ENCODE measurements around the gene CTAGE9. TPM values are rescaled to one million over a fixed set of nuclear protein-coding genes. Genes with fewer than 3 reads are reported as not detected.
"Not testable (repeated sequence)": the region's sequence is repeated elsewhere in the genome, so short reads cannot be mapped to it uniquely, and the experiment has no call there.

CTAGE9 gene
- not detected for total RNA-seq

- DNase-seq; CTCF ChIA-PET; H3K27me3 Mint-ChIP-seq; H3K36me3 Mint-ChIP-seq; ATAC-seq; H3K4me3 Mint-ChIP-seq; H3K27ac Mint-ChIP-seq; H3K4me1 Mint-ChIP-seq; H3K9me3 Mint-ChIP-seq (ENCODE audit: low read depth): not testable (repeated sequence)
Measured at GRCh38 chr6:131710917-131711316, at the start of gene CTAGE9. CTAGE9 (minus strand) TSS chr6:131711017; CDS start chr6:131711017, 0 bp downstream.

GRCh38 chr6:131758920-131759319 lies 48.1 kb upstream of the CTAGE9 start:
- ATAC-seq (no peak), DNase-seq (no peak)
- Mint-ChIP-seq H3K36me3 (no peaks in the 10 kb centered on the region), H3K27me3 (peaks cover 26% of the 10 kb centered on the region), H3K27ac (no peak overlapping the region), H3K9me3 (ENCODE audit: low read depth) (no peaks in the 10 kb centered on the region), H3K4me3 (no peak overlapping the region), H3K4me1 (no peaks in the 10 kb centered on the region)
- CTCF ChIA-PET, result no interaction called here

DNA sequence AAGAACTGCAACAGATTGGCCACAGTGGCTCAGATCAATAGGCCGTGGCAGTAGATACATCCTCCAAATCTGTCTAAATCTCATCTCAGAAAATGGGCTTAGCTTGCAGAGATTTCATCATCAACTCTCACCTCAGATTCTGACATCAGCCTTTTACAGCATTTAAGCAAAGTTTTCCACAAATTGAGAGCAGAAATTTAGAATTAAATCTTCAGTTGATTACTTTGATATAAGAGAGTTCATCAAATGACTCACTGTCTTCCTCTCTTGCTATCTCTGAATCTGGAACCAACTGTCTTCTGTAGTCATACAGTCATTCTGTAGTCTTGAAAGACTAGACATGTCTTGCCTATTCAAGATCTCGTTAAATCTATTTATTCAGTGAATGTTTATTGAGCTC lies 45.2 kb upstream of the CTAGE9 start:
- no peak for ATAC-seq
- Mint-ChIP-seq H3K27me3 (peaks cover 27% of the 10 kb centered on the region), H3K4me3 (no peak overlapping the region)

DNA sequence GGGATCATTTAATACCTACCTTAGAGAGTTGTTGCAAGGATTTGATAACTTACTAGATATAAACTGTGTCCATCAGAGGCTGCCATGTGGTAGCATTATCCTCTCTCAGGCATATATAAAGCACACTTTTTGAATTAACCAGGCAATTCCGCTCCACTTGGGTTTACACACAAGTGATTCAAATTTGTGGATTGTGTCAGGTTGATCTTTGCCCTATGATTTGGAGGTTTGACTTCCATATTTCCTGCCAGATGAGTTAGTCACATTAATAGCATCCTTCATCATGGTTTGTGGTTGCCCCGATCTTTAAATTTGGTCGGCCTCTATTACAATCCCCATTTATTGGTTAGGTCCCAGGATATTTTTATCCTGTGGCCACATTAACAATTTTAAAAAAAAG lies 44.8 kb upstream of the CTAGE9 start:
- Mint-ChIP-seq H3K4me1 (no peaks in the 10 kb centered on the region), H3K27me3 (peaks cover 27% of the 10 kb centered on the region), H3K4me3 (no peak overlapping the region), H3K27ac (no peak overlapping the region), H3K9me3 (ENCODE audit: low read depth) (no peaks in the 10 kb centered on the region), H3K36me3 (no peaks in the 10 kb centered on the region)
- ATAC-seq (no peak), DNase-seq (no peak)
- CTCF ChIA-PET, result no interaction called here

More for the DNA sequence above, 45.2 kb upstream of the CTAGE9 start:
- H3K4me1 Mint-ChIP-seq, result no peaks in the 10 kb centered on the region
- no peaks in the 10 kb centered on the region for H3K36me3 Mint-ChIP-seq
- CTCF ChIA-PET, result no interaction called here
- no peak for DNase-seq
- no peaks in the 10 kb centered on the region for H3K9me3 Mint-ChIP-seq (ENCODE audit: low read depth)
- no peak overlapping the region for H3K27ac Mint-ChIP-seq

GRCh38 chr6:131754715-131755567 lies 44.1 kb upstream of the CTAGE9 start:
- H3K9me3 Mint-ChIP-seq (ENCODE audit: low read depth), result no peaks in the 10 kb centered on the region
- peaks cover 29% of the 10 kb centered on the region for H3K27me3 Mint-ChIP-seq
- H3K4me3 Mint-ChIP-seq, result no peak overlapping the region
- CTCF ChIA-PET, result no interaction called here
- H3K27ac Mint-ChIP-seq, result no peak overlapping the region
- no peak for DNase-seq
- H3K4me1 Mint-ChIP-seq, result no peaks in the 10 kb centered on the region
- ATAC-seq, result no peak
- H3K36me3 Mint-ChIP-seq, result no peaks in the 10 kb centered on the region

DNA sequence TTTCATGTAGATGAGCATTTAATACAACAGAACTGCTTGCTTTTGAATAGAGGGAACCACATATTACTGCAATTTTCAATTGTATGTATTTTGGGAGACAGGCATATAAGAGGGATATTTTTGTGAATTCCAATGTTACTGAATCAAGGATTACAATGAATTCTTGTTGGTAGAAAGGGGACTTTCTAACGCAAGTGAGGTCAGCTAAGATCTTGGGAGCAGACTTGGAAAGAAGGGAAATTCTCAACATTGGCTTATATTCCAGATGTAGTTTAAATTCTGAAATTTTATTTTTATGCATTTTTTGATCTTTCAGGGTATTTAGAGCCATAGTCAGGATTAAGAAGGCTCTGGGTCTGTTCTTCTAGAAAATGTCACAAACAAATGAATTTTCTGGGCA lies 43.3 kb upstream of the CTAGE9 start:
- H3K36me3 Mint-ChIP-seq, result no peaks in the 10 kb centered on the region
- CTCF ChIA-PET, result no interaction called here
- ATAC-seq (no peak), DNase-seq (no peak)
- H3K9me3 Mint-ChIP-seq (ENCODE audit: low read depth), result no peaks in the 10 kb centered on the region
- H3K4me1 Mint-ChIP-seq, result no peaks in the 10 kb centered on the region
- no peak overlapping the region for H3K4me3 Mint-ChIP-seq
- H3K27ac Mint-ChIP-seq, result no peak overlapping the region
- H3K27me3 Mint-ChIP-seq, result peaks cover 30% of the 10 kb centered on the region

GRCh38 chr6:131751012-131751715 lies 40.3 kb upstream of the CTAGE9 start:
- H3K9me3 Mint-ChIP-seq (ENCODE audit: low read depth); H3K36me3 Mint-ChIP-seq; H3K4me3 Mint-ChIP-seq; CTCF ChIA-PET; ATAC-seq; H3K27ac Mint-ChIP-seq; H3K4me1 Mint-ChIP-seq; DNase-seq: not testable (repeated sequence)
- peaks cover 21% of the 10 kb centered on the region for H3K27me3 Mint-ChIP-seq

DNA sequence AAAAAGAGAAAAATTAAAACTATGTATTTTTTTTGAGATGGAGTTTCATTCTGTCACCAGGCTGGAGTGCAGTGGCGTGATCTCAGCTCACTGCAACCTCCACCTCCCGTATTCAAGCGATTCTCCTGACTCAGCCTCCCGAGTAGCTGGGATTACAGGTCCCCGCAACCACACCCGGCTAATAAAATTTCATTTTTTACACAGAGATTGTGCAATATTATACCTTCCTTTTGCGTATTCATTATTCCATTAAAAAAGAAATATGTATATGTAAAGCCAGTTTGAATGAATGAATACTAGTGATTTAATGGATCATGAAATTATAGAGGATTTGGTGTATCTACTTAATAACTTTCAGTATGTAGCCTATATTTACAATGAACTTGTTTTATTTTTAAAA lies 38.2 kb upstream of the CTAGE9 start:
- no peak overlapping the region for H3K4me3 Mint-ChIP-seq
- H3K36me3 Mint-ChIP-seq, result no peaks in the 10 kb centered on the region
- no peaks in the 10 kb centered on the region for H3K4me1 Mint-ChIP-seq
- DNase-seq, result no peak
- no peaks in the 10 kb centered on the region for H3K9me3 Mint-ChIP-seq (ENCODE audit: low read depth)
- ATAC-seq, result no peak
- H3K27ac Mint-ChIP-seq, result no peak overlapping the region
- CTCF ChIA-PET, result no interaction called here
- peaks cover 13% of the 10 kb centered on the region for H3K27me3 Mint-ChIP-seq

- CTCF ChIA-PET, result no interaction called here
- no peak for ATAC-seq
- no peaks in the 10 kb centered on the region for H3K9me3 Mint-ChIP-seq (ENCODE audit: low read depth)
Measured at GRCh38 chr6:131747821-131748353, 37.1 kb upstream of the CTAGE9 start.

GRCh38 chr6:131745476-131745875 lies 34.7 kb upstream of the CTAGE9 start:
- no peaks in the 10 kb centered on the region for H3K4me1 Mint-ChIP-seq
- H3K36me3 Mint-ChIP-seq, result no peaks in the 10 kb centered on the region
- CTCF ChIA-PET, result no interaction called here
- no peaks in the 10 kb centered on the region for H3K9me3 Mint-ChIP-seq (ENCODE audit: low read depth)
- ATAC-seq, result no peak
- DNase-seq, result no peak
- H3K4me3 Mint-ChIP-seq, result no peak overlapping the region
- no peak overlapping the region for H3K27ac Mint-ChIP-seq
- peaks cover 14% of the 10 kb centered on the region for H3K27me3 Mint-ChIP-seq

More at GRCh38 chr6:131747821-131748353, 37.1 kb upstream of the CTAGE9 start:
- Mint-ChIP-seq H3K27me3 (peaks cover 8% of the 10 kb centered on the region), H3K4me1 (no peaks in the 10 kb centered on the region), H3K36me3 (no peaks in the 10 kb centered on the region), H3K4me3 (no peak overlapping the region), H3K27ac (no peak overlapping the region)
- no peak for DNase-seq

GRCh38 chr6:131744432-131745287 lies 33.8 kb upstream of the CTAGE9 start:
- Mint-ChIP-seq H3K9me3 (ENCODE audit: low read depth) (no peaks in the 10 kb centered on the region), H3K27me3 (peaks cover 11% of the 10 kb centered on the region), H3K27ac (no peak overlapping the region), H3K4me3 (no peak overlapping the region), H3K4me1 (no peaks in the 10 kb centered on the region), H3K36me3 (no peaks in the 10 kb centered on the region)
- ATAC-seq (no peak), DNase-seq (no peak)
- CTCF ChIA-PET, result interaction anchor here (0.7 kb wide), 1 partner anchor 9 kb away, joined by 3 read pairs; no protein-coding TSS in a partner anchor

GRCh38 chr6:131741688-131742393 lies 31.0 kb upstream of the CTAGE9 start:
- no peaks in the 10 kb centered on the region for H3K36me3 Mint-ChIP-seq
- H3K4me3 Mint-ChIP-seq, result no peak overlapping the region

DNA sequence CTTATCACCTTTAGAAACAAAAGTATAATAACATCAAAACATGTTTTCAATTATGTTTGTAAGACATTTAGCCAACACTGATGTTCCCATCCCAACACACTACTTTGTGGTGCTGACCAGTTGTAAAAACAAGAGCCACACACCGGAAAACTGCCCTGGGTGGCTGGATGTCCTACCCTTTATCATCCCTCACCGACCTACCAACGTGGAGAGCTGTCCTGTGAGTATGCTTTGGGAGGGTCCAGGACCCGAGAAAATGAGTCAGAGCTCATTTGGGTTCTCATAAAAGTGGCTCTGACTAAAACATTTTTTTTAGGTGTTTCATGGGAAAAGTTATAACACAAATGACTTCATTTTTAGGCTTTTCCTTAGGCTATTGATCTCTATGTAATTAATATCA lies 29.3 kb upstream of the CTAGE9 start:
- CTCF ChIA-PET, result no interaction called here
- no peaks in the 10 kb centered on the region for H3K36me3 Mint-ChIP-seq
- H3K4me3 Mint-ChIP-seq, result no peak overlapping the region
- ATAC-seq (no peak), DNase-seq (no peak)
- H3K4me1 Mint-ChIP-seq, result no peaks in the 10 kb centered on the region
- no peak overlapping the region for H3K27ac Mint-ChIP-seq
- H3K27me3 Mint-ChIP-seq, result peaks cover 11% of the 10 kb centered on the region
- no peaks in the 10 kb centered on the region for H3K9me3 Mint-ChIP-seq (ENCODE audit: low read depth)

More at GRCh38 chr6:131741688-131742393, 31.0 kb upstream of the CTAGE9 start:
- Mint-ChIP-seq H3K9me3 (ENCODE audit: low read depth) (no peaks in the 10 kb centered on the region), H3K27ac (no peak overlapping the region), H3K27me3 (peaks cover 11% of the 10 kb centered on the region), H3K4me1 (no peaks in the 10 kb centered on the region)
- CTCF ChIA-PET, result no interaction called here
- ATAC-seq, result no peak
- no peak for DNase-seq
